GM10248 (cell line): Measurements from ENCODE around the gene ZDHHC14.

Source experiments
- CTCF ChIA-PET: fragments of 300-600 bp; sonication (Branson Sonifier 250); formaldehyde crosslinking; extraction: SDS; loops from one replicate; lab custom pipeline; 2021; ENCODE audit warnings: antibody characterized with exemption; lab: Yijun Ruan, JAX
- POLR2A ChIA-PET: fragments of 350-650 bp; sonication (Branson Sonifier 250); formaldehyde crosslinking; extraction: SDS; loops from one replicate; lab custom pipeline; 2020; ENCODE audit warnings: antibody characterized with exemption; lab: Yijun Ruan, JAX
- DNase-seq: peaks from one replicate; pipeline ENCODE4 v3.0.0; 2012; ENCODE audit errors: extremely low spot score
- TF ChIP-seq, protein P1 (sequence below): IDR thresholded peaks from 2 replicates; pipeline ENCODE4 v1.5.1; 2012; ENCODE audit warnings: mild to moderate bottlenecking, low read depth; ENCODE audit errors: extremely low read depth, missing control alignments, control extremely low read depth

ZDHHC14 gene

DNA sequence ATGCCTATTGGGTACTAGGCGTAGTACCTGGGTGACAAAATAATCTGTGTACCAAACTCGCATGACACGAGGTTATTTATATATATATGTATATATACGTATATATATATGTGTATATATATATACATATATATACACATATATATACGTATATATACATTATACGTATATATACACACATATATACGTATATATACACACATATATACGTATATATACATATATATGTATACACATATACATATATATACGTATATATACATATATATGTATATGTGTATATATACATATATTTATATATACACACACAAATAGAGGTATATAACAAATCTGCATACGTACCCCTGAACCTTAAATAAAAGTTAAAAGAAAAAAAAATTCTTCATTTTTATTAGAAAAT, 103.2 kb downstream of the ZDHHC14 start:
- no peak for DNase-seq
- TF ChIP-seq, protein P1, sequence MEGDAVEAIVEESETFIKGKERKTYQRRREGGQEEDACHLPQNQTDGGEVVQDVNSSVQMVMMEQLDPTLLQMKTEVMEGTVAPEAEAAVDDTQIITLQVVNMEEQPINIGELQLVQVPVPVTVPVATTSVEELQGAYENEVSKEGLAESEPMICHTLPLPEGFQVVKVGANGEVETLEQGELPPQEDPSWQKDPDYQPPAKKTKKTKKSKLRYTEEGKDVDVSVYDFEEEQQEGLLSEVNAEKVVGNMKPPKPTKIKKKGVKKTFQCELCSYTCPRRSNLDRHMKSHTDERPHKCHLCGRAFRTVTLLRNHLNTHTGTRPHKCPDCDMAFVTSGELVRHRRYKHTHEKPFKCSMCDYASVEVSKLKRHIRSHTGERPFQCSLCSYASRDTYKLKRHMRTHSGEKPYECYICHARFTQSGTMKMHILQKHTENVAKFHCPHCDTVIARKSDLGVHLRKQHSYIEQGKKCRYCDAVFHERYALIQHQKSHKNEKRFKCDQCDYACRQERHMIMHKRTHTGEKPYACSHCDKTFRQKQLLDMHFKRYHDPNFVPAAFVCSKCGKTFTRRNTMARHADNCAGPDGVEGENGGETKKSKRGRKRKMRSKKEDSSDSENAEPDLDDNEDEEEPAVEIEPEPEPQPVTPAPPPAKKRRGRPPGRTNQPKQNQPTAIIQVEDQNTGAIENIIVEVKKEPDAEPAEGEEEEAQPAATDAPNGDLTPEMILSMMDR, result no peak
- ChIA-PET CTCF (no interaction called here), POLR2A (no interaction called here)

DNA sequence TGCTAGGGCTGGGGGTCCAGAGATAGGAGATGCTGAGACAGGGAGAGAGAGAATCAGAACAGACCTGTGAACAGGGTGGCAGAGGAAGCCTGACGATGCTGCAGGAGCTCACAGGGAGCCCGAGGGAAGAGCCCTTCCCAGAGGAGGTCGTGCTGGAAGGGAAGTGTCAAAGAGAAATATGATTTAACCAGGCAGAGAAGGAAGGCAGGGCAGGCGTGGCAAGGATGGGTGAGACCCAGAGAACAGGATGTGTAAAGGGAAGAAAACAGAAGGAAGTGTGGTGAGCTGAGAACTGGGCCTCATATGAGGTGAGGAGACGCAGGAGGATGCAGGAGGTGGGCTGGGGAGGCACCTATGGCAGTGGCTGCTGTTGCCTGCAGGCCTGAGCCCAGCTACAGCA, 105.6 kb downstream of the ZDHHC14 start:
- ChIA-PET CTCF (interaction anchor here (1.4 kb wide), 1 partner anchor 45 kb away, joined by 4 read pairs; no protein-coding TSS in a partner anchor), POLR2A (no interaction called here)
- DNase-seq, result no peak
- TF ChIP-seq, protein P1, result no peak

DNA sequence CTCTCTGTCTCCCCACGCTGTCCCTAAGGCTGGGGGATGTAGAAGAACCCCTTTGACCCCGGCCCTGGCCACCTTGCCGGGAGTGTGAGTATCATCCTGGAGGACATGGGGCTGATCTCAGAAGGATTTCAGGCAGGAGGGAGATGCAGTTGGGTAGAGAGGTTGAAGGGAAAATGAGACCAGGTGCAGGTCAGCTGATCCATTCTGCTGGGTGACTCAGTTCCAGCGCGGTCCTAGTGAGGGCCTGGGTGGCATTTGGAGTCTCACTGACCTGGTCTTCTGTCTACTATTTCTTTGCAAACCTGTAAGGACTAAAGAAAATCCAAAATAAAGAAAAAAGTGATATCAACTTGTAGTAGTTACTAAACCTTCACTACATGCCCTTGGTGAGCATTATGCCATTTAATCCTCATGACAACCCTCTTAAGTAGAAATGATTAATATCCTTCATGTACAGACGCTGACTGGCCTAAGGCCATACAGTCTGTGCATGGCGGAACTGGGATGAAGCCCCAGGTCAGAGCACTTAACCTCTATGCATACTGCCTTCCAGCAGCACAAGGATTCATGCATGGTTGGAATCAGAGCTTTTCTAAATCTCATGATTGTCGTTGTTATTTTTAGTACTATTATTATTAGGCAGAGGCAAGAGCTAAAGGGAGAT, 106.3 kb downstream of the ZDHHC14 start:
- TF ChIP-seq, protein P1, result no peak
- DNase-seq, result no peak
- ChIA-PET CTCF (interaction anchor here (1.2 to 1.4 kb wide), 2 partner anchors 18 to 46 kb away, joined by 3 to 4 read pairs; no protein-coding TSS in a partner anchor), POLR2A (no interaction called here)

DNA sequence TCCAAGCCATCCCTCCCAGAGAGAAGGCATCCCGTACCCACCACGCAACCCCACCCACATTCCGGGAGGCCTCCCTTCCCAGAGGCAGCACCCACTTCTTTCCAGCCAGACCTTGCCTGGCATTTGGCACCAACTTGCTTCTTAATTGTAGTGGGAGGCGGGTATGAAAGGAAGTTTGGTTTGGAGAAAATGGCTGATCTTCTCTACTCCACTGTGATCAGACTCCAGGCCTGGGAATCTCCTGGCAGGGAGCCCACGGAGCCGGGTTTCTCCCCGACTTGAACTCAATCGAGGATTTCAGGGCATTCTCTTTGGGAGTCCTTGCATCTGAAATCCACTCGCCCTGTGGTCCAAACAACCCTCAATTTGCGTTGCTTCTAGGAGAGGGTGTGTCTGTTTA, 107.1 kb downstream of the ZDHHC14 start:
- ChIA-PET POLR2A (no interaction called here), CTCF (interaction anchor here (1.2 kb wide), 1 partner anchor 19 kb away, joined by 3 read pairs; no protein-coding TSS in a partner anchor)
- DNase-seq, result no peak
- TF ChIP-seq, protein P1, result no peak

DNA sequence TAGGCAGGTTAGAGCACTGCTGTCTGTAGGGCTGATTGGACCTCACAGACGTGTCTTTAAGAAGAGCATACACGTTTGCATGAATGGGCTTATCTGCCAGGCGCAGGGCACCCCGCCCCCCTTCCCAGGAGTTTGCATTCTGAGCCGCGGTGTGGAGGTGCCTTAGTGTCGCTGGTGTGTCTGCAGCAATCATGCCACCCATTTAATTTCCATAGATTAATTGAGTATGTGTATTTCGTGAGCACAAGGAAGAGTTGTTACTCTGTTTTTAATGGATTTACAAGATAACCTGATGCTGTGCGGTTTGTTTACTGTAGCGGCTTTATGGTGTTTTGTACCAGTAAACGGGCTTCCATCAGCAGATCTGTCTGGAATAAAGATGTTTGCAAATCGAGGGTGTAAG, 107.7 kb downstream of the ZDHHC14 start:
- TF ChIP-seq, protein P1, result no peak
- DNase-seq, result no peak
- POLR2A ChIA-PET, result no interaction called here
- CTCF ChIA-PET, result no interaction called here

DNA sequence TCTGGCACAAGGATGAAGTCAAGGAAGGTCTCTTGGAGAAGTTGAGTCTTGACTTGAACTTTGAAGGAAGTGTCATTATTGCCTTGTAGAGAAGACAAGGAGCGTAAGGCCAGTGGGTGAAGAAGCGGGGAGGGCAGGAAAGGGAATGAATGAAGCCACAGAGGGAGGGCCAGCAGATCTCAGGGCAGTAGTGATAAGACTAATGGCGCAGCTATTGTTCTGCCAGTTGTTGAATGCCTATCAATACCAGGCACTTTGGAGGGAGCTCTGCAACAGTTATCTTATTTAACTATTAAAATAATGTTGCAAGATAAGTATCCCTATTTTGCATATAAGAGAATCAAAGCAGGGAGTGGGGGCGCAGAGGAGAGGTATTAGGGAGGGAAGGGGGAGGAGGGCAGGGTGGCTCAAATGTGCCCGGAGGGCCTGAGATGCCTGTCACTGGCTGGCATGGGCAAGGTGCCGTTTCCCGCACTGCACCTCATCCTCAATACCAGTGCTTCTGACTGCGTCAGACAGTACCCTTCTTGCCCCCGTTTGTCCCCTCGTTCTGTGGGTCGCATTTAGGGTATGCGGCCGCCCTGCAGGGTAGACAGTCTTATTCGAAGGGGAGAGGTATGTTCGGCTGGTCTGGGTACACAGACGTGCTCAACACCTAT, 109.8 kb downstream of the ZDHHC14 start:
- ChIA-PET CTCF (interaction anchor here (1.8 kb wide), 1 partner anchor 10 kb away, joined by 4 read pairs; no protein-coding TSS in a partner anchor), POLR2A (no interaction called here)
- TF ChIP-seq, protein P1, result no peak
- no peak for DNase-seq
